ENCODE measurements around the gene SFXN1.

The SFXN1 gene

DNA sequence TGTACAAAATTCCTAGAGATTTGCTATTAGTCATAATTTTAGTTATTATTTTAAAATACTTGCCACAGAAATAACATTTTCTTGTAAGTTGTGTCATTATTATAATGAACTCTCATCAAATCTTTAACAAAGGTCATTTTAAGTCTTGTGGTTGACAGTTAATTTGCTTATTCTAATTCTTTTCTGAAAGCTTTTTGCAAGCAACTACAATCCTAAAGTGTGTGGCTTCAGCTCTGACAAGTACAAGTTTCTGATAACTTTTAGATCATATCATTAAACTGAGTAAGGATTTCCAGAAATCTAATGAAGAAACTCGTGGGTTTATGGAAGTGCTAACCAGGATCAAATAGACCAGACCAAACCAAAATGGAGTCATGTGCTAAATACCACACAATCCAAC, 86.4 kb downstream of the SFXN1 start:
- H3K4me3 ChIP-seq (replicated peaks in 1 of 2; ENCODE audit: low read depth in 2 of 2, low read length in 2 of 2): no peak overlapping the region
- TF ChIP-seq, protein P1, sequence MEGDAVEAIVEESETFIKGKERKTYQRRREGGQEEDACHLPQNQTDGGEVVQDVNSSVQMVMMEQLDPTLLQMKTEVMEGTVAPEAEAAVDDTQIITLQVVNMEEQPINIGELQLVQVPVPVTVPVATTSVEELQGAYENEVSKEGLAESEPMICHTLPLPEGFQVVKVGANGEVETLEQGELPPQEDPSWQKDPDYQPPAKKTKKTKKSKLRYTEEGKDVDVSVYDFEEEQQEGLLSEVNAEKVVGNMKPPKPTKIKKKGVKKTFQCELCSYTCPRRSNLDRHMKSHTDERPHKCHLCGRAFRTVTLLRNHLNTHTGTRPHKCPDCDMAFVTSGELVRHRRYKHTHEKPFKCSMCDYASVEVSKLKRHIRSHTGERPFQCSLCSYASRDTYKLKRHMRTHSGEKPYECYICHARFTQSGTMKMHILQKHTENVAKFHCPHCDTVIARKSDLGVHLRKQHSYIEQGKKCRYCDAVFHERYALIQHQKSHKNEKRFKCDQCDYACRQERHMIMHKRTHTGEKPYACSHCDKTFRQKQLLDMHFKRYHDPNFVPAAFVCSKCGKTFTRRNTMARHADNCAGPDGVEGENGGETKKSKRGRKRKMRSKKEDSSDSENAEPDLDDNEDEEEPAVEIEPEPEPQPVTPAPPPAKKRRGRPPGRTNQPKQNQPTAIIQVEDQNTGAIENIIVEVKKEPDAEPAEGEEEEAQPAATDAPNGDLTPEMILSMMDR (IDR thresholded peaks at IDR 0.05; ENCODE audit: low read depth, low read length): no peak
- DNase-seq (ENCODE audit: low read depth in 2 of 2): no peak

DNA sequence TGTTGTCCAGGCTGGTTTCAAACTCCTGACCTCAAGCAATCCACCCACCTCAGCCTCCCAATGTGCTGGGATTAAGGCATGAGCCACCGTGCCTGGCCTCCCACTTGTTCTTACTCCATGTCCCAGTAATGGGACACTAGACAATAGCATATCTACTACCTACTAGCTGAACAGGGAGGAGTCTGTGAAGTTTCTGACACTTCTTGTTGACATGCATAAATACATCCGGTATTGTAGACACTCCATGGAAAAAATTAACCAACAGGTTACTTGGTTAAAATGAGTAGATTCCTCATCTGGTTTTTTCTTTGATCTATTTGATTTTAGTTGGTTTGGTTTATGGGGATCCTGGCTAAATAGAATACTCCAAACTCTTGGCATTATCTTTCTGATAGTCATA, 88.3 kb downstream of the SFXN1 start:
- H3K4me3 ChIP-seq (replicated peaks in 1 of 2; ENCODE audit: low read depth in 2 of 2, low read length in 2 of 2): no peak overlapping the region
- TF ChIP-seq, protein P1 (IDR thresholded peaks at IDR 0.05; ENCODE audit: low read depth, low read length): no peak
- no peak for DNase-seq (ENCODE audit: low read depth in 2 of 2)

DNA sequence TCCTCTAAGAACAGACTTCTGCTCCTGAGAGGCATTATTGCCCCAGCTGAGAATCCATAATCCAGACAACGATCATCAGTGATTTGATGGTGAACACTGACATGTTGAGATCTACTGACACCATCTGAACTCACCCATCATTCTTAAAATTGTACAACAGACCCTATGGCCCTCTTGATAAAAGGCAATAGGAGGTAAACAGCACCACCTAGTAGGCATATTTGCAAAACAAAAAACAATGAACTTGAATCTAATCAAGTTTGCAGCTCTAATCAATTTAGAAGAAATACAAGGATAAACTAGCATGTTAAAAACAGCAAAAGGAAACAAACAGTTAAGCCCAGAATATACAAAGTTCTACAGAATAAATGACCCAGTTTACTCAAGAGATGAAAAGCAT, 89.6 kb downstream of the SFXN1 start:
- TF ChIP-seq, protein P1 (IDR thresholded peaks at IDR 0.05; ENCODE audit: low read depth, low read length): no peak
- no peak for DNase-seq (ENCODE audit: low read depth in 2 of 2)
- H3K4me3 ChIP-seq (replicated peaks in 1 of 2; ENCODE audit: low read depth in 2 of 2, low read length in 2 of 2): no peak overlapping the region

DNA sequence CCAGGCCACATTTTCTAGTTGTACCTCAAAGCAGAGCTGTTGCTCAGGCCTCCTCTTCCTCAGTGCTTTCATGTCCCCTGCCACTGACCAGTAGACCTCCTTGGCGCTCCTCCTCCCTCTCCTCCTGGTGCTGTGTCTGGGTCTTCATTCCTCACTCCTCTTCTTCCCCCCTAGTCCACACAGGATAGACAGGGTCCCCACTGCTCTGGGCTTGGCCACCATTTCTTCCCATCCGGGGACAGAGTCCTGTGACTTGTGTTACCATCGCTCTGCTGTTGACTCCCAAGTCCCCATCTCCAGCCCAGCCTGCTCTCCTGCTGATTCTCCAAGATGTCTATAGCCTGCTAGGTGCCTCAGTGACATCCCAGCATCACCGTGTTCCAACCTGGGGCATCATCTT, 91.3 kb downstream of the SFXN1 start:
- no peak overlapping the region for H3K4me3 ChIP-seq (replicated peaks in 1 of 2; ENCODE audit: low read depth in 2 of 2, low read length in 2 of 2)
- DNase-seq (ENCODE audit: low read depth in 2 of 2): no peak
- TF ChIP-seq, protein P1 (IDR thresholded peaks at IDR 0.05; ENCODE audit: low read depth, low read length): no peak

DNA sequence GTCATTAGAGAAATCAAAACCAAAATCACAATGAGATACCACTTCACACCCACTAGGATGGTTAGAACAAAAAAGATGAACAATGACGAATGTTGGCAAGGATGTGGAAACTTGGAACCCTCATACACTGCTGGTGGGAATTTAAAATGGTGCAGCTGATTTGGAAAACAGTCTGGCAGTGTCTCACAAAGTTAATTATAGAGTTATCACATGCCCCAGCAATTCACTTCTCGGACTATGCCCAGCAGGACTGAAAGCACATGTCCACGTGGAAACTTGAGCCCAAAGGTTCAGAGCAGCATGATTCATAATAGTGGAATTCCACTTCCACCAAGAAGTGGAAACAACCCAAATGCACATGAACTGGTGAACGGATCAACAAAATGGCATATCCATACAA, 94.5 kb downstream of the SFXN1 start:
- H3K4me3 ChIP-seq (replicated peaks in 1 of 2; ENCODE audit: low read depth in 2 of 2, low read length in 2 of 2): no peak overlapping the region
- TF ChIP-seq, protein P1 (IDR thresholded peaks at IDR 0.05; ENCODE audit: low read depth, low read length): no peak
- peak; percentile 13 to 73 for DNase-seq (ENCODE audit: low read depth in 2 of 2)

DNA sequence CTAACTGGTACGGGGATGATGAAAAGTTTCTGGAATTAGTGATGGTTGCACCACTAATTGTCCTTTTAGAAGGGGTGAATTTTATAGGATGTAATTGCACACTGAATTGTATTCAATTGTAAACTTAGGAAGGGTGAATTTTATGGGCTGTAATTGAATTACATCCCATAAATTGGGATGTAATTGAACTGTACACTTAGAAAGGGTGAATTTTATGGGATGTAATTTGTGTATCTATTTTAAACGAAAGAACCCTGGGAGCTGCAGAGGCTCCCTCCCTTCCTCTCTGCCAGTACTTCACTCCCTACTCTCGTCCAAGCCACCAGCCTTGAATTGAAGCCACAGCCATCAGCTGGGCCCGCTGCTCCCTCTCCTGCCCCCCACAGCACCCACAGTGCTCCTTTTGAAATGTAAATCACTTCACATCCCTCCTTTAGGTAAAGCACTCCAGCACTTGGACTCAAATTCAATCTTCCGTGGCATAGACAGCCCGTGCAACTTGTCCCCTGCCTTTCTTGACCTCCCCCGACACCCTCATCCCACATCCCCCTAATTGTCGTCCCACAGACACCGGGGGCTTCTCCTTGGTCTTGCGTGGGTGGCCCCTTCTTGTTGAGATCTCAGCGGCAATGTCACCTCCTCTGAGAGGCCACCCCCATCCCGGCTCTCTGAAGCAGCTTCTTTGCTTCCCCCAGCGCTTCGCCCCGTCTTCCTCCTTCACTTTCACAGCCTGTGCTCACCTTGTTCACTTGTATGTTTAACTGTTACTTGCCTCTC, 95.3 kb downstream of the SFXN1 start:
- no peak for DNase-seq (ENCODE audit: low read depth in 2 of 2)
- H3K4me3 ChIP-seq (replicated peaks in 1 of 2; ENCODE audit: low read depth in 2 of 2, low read length in 2 of 2): no peak overlapping the region
- TF ChIP-seq, protein P1 (IDR thresholded peaks at IDR 0.05; ENCODE audit: low read depth, low read length): no peak

DNA sequence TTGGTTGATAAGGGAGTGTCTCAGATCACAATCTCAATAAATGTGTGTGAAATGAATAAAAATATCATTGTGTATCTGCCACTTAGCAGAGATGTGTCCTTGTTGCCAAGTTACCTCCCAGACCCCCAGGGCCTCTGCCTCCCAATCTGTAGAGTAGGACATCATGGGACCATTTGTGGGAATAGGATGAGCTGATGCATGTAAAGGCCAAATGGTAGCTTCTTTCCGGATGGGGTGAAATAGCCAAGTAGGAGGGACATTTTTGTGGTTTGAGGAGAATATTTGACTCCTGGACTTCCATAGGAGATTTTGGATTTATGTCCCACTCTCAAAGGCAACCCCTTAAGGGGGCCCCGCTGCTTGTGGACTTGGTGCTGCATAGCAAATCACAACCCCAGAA, 96.9 kb downstream of the SFXN1 start:
- DNase-seq (ENCODE audit: low read depth in 2 of 2): no peak
- no peak overlapping the region for H3K4me3 ChIP-seq (replicated peaks in 1 of 2; ENCODE audit: low read depth in 2 of 2, low read length in 2 of 2)
- TF ChIP-seq, protein P1 (IDR thresholded peaks at IDR 0.05; ENCODE audit: low read depth, low read length): no peak
